ENCODE measurements around the gene ZKSCAN4.

ZKSCAN4 gene

GRCh38 chr6:28258877-28259777, 7.1 kb upstream of the ZKSCAN4 start, which contains the start of gene NKAPL:
Gene NKAPL, plus strand, starts transcription at chr6:28259297. Its CDS starts 75 bp downstream, at chr6:28259372.
- no peak within 1 kb of the TSS for H3K4me2 ChIP-seq (ENCODE audit: low read length)
- H3K9me2 ChIP-seq (replicated peaks; ENCODE audit: control insufficient read depth, low read length) = no peaks in the 10 kb centered on the region
- no peaks in the 10 kb centered on the region for H3K36me3 ChIP-seq (ENCODE audit: control insufficient read depth, low read length)
- no peaks in the 10 kb centered on the region for H3K4me1 ChIP-seq (ENCODE audit: control insufficient read depth, low read length)
- TF ChIP-seq CTCF (IDR thresholded peaks at IDR 0.05; ENCODE audit: low read depth, low read length, poor library complexity, severe bottlenecking) (no peak), EZH2phosphoT487 (IDR thresholded peaks at IDR 0.05; ENCODE audit: borderline replicate concordance, low read length) (no peak)
- no peak within 1 kb of the TSS for H3K27ac ChIP-seq (ENCODE audit: low read depth, low read length)
- H3K27me3 ChIP-seq (ENCODE audit: control insufficient read depth, low read length) = no peaks in the 10 kb centered on the region
- H3K4me3 ChIP-seq (ENCODE audit: low read length) = no peak within 1 kb of the TSS
- no peaks in the 10 kb centered on the region for H4K20me1 ChIP-seq (ENCODE audit: control insufficient read depth, insufficient read depth, low read depth, low read length)
- H3K9me3 ChIP-seq (ENCODE audit: control insufficient read depth, insufficient read depth, low read length) = no peaks in the 10 kb centered on the region
- H3F3A ChIP-seq (ENCODE audit: control insufficient read depth, insufficient read depth) = no peaks in the 10 kb centered on the region
- no peaks in the 10 kb centered on the region for H3K79me2 ChIP-seq (ENCODE audit: control insufficient read depth, low read length)

- H3K9me2 ChIP-seq (replicated peaks; ENCODE audit: control insufficient read depth, low read length) = no peaks in the 10 kb centered on the region
- no peaks in the 10 kb centered on the region for H3K27me3 ChIP-seq (ENCODE audit: control insufficient read depth, low read length)
- H3K79me2 ChIP-seq (ENCODE audit: control insufficient read depth, low read length) = peaks cover 4% of the 10 kb centered on the region
- H3K4me2 ChIP-seq (ENCODE audit: low read length) = no peak overlapping the region
- H3K36me3 ChIP-seq (ENCODE audit: control insufficient read depth, low read length) = no peaks in the 10 kb centered on the region; the same call in 1 of the 2 replicates
- TF ChIP-seq CTCF (IDR thresholded peaks at IDR 0.05; ENCODE audit: low read depth, low read length, poor library complexity, severe bottlenecking) = no peak
- TF ChIP-seq EZH2phosphoT487 (IDR thresholded peaks at IDR 0.05; ENCODE audit: borderline replicate concordance, low read length) = no peak
- H3K4me3 ChIP-seq (ENCODE audit: low read length) = no peak overlapping the region
- H4K20me1 ChIP-seq (ENCODE audit: control insufficient read depth, insufficient read depth, low read depth, low read length) = no peaks in the 10 kb centered on the region
- no peaks in the 10 kb centered on the region for H3F3A ChIP-seq (ENCODE audit: control insufficient read depth, insufficient read depth)
- no peaks in the 10 kb centered on the region for H3K9me3 ChIP-seq (ENCODE audit: control insufficient read depth, insufficient read depth, low read length)
- no peak overlapping the region for H3K27ac ChIP-seq (ENCODE audit: low read depth, low read length)
- H3K4me1 ChIP-seq (ENCODE audit: control insufficient read depth, low read length) = peaks cover 10% of the 10 kb centered on the region
Measured at GRCh38 chr6:28257042-28257441, 5.0 kb upstream of the ZKSCAN4 start.

GRCh38 chr6:28254121-28254519, 2.1 kb upstream of the ZKSCAN4 start:
- TF ChIP-seq CTCF (IDR thresholded peaks at IDR 0.05; ENCODE audit: low read depth, low read length, poor library complexity, severe bottlenecking) = no peak
- no peak for TF ChIP-seq EZH2phosphoT487 (IDR thresholded peaks at IDR 0.05; ENCODE audit: borderline replicate concordance, low read length)
- Histone ChIP-seq H3K4me1 (ENCODE audit: control insufficient read depth, low read length) (peaks cover 17% of the 10 kb centered on the region), H3K4me3 (ENCODE audit: low read length) (no peak overlapping the region), H3F3A (ENCODE audit: control insufficient read depth, insufficient read depth) (no peaks in the 10 kb centered on the region), H3K27ac (ENCODE audit: low read depth, low read length) (no peak overlapping the region), H3K27me3 (ENCODE audit: control insufficient read depth, low read length) (no peaks in the 10 kb centered on the region), H3K4me2 (ENCODE audit: low read length) (no peak overlapping the region), H3K79me2 (ENCODE audit: control insufficient read depth, low read length) (peaks cover 24% of the 10 kb centered on the region), H3K9me3 (ENCODE audit: control insufficient read depth, insufficient read depth, low read length) (no peaks in the 10 kb centered on the region), H3K36me3 (ENCODE audit: control insufficient read depth, low read length) (peaks cover 10% of the 10 kb centered on the region), H4K20me1 (ENCODE audit: control insufficient read depth, insufficient read depth, low read depth, low read length) (no peaks in the 10 kb centered on the region), H3K9me2 (replicated peaks; ENCODE audit: control insufficient read depth, low read length) (no peaks in the 10 kb centered on the region)
